LHCN-M2 (cell line): ENCODE measurements around the gene TRMO. TPM values are rescaled to one million over a fixed set of nuclear protein-coding genes. Genes with fewer than 3 reads are reported as not detected.

ENCODE experiments used
- DNase-seq: peaks from one replicate; pipeline ENCODE4 v3.0.0-alpha.2; 2012; ENCODE audit warnings: low read depth
- total RNA-seq: library from RNA; depleted of rRNA; stranded (reverse); fragments of >200 nt; gene quantifications from 2 replicates; pipeline ENCODE4 v1.2.3, GENCODE V29; 2014; rRNA removed

The TRMO gene
- total RNA-seq, 1 experiment from 2014 or later, result 19.1 TPM

GRCh38 chr9:97860451-97861147, 61.7 kb downstream of the TRMO start:
- DNase-seq, result no peak

- DNase-seq, result no peak
Observed at GRCh38 chr9:97859346-97859745, 63.0 kb downstream of the TRMO start.

GRCh38 chr9:97858826-97859225, 63.5 kb downstream of the TRMO start:
- DNase-seq, result no peak

GRCh38 chr9:97858393-97858713, 63.9 kb downstream of the TRMO start:
- DNase-seq, result no peak

- DNase-seq, result no peak
Observed at GRCh38 chr9:97857606-97858392, 64.5 kb downstream of the TRMO start.

- DNase-seq, result no peak
Observed at GRCh38 chr9:97856857-97857605, 65.3 kb downstream of the TRMO start.

GRCh38 chr9:97855899-97856298, 66.4 kb downstream of the TRMO start:
- DNase-seq, result no peak

- DNase-seq, result no peak
Observed at GRCh38 chr9:97855486-97855875, 66.8 kb downstream of the TRMO start.

GRCh38 chr9:97854696-97855485, 67.4 kb downstream of the TRMO start:
- no peak for DNase-seq

Other genes with a start within 250 kb of the TRMO start
- 6.3 and 8.5 TPM in 2 replicates for gene XPA, start 225.2 kb downstream of the TRMO start, total RNA-seq
- not detected in 2 replicates for gene FOXE1, start 69.3 kb downstream of the TRMO start, total RNA-seq
- gene HEMGN, start 15.7 kb upstream of the TRMO start, total RNA-seq, result not detected in 2 replicates
- 9.9 and 15.7 TPM in 2 replicates for gene ANP32B, start 60.8 kb upstream of the TRMO start, total RNA-seq
- 68.0 and 73.1 TPM in 2 replicates for gene NANS, start 134.2 kb upstream of the TRMO start, total RNA-seq
- 6.0 and 8.6 TPM in 2 replicates for gene TRIM14, start 196.7 kb upstream of the TRMO start, total RNA-seq